Activated CD4-positive, alpha-beta T cell treated with anti-CD3 and anti-CD28 coated beads for 24 hours (primary cell): Measurements from ENCODE around the gene TIMELESS.
A peak's percentile ranks its signal among the peaks of the same experiment; 100 is the strongest.
"Not testable (repeated sequence)": the region's sequence is repeated elsewhere in the genome, so short reads cannot be mapped to it uniquely, and the experiment has no call there.

Source experiments
- DNase-seq, 2 donors: peaks; one replicate each; pipeline ENCODE4 v3.0.0-alpha.2; 2020; ENCODE audit warnings: low read depth in 2 of 2

Gene TIMELESS

GRCh38 chr12:56448860-56449621, at the start of gene TIMELESS:
Gene TIMELESS (minus strand): TSS chr12:56449426. CDS start chr12:56434170, 15,256 bp downstream.
- DNase-seq, result peak; percentile 76 to 81

DNA sequence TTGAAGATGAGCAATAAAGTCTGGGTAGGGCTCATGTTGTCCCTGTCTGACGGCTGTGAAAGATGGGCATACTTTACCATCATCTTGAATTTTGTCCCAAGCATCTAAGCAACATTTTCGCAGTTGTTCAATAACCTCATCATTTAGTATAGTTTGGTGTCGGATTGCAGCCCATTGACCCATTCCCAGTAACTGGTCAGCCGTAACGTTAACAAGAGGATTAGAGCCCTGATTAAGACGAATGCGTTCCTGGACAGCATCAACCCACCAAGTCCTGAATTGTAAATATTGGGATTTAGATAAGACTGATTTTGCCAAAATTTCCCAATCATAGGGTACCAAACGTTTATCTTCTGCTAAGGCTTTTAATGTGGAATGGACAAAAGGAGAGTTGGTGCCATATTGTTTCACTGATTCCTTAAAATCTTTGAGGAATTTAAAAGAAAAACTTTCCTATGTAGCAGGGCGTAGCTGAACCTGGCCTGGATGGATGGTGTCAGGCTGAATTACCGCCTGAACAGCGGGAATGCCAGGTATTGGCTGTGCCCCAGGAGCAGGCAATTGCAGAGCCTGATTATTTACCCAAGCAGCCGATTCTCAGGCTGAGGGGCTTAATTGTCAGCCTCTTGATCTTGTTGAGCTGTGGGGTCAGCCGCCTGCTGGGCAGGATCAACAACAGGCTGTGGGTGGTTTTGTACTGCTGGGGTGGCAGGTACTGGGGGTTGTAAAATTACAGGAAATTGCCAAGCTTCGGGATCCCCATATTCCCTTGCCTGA, 49.1 kb upstream of the TIMELESS start:
- not testable (repeated sequence) for DNase-seq

- peak; percentile 50 to 58 for DNase-seq
These were observed 47.5 kb upstream of the TIMELESS start for GRCh38 chr12:56496704-56497103.

DNA sequence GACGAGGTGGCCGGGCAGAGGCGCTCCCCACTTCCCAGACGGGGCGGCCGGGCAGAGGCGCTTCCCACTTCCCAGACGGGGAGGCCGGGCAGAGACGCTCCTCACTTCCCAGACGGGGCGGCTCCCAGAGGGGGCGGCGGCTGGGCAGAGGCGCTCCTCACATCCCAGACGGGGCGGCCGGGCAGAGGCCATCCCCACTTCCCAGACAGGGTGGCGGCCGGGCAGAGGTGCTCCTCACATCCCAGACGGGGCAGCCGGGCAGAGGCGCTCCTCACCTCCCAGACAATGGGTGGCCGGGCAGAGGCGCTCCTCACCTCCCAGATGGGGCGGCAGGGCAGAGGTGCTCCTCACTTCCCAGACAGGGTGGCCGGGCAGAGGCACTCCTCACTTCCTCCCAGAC, 45.3 kb upstream of the TIMELESS start:
- DNase-seq, result not testable (repeated sequence)

- not testable (repeated sequence) for DNase-seq
These were observed 44.8 kb upstream of the TIMELESS start for GRCh38 chr12:56494106-56494415.

DNA sequence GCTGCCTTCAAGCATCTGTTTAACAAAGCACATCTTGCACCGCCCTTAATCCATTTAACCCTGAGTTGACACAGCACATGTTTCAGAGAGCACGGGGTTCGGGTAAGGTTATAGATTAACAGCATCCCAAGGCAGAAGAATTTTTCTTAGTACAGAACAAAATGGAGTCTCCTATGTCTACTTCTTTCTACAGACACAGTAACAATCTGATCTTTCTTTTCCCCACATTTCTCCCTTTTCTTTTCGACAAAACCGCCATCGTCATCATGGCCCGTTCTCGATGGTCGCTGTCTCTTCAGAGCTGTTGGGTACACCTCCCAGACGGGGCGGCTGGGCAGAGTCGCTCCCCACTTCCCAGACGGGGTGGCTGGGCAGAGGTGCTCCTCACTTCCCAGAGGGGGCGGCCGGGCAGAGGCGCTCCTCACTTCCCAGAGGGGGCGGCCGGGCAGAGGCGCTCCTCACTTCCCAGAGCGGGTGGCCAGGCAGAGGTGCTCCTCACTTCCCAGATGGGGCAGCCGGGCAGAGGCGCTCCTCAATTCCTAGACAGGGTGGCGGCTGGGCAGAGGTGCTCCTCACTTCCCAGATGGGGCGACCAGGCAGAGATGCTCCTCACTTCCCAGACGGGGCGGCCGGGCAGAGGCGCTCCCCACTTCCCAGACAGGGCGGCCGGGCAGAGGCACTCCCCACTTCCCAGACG, 44.3 kb upstream of the TIMELESS start:
- not testable (repeated sequence) for DNase-seq

DNA sequence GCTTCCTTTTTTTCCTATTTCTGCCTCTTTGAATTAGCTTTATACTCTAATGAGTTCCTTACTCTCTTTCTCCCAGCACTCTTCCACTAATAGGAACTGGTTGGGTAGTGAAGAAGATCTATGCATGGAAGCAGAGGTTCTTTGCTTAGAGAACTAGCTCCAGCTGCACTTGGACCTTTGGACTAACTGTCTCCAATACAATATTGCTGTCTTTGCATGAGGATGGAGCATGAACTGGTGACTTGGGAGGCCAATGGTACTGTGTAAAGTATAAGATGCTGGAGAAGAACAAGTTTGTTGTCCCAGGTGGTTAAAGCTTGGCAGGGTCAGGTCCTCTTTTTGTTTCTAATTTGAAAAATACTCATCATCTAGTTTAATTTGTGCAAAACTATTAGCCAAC, 41.1 kb upstream of the TIMELESS start:
- DNase-seq, result no peak

GRCh38 chr12:56488041-56488955, 39.1 kb upstream of the TIMELESS start, which contains the start of gene GLS2:
Gene GLS2 (minus strand): TSS chr12:56488161. CDS start chr12:56488118, 43 bp downstream.
- DNase-seq, result peak; percentile 48 to 60

- DNase-seq, result no peak
These were observed 38.3 kb upstream of the TIMELESS start for GRCh38 chr12:56487448-56488040.

DNA sequence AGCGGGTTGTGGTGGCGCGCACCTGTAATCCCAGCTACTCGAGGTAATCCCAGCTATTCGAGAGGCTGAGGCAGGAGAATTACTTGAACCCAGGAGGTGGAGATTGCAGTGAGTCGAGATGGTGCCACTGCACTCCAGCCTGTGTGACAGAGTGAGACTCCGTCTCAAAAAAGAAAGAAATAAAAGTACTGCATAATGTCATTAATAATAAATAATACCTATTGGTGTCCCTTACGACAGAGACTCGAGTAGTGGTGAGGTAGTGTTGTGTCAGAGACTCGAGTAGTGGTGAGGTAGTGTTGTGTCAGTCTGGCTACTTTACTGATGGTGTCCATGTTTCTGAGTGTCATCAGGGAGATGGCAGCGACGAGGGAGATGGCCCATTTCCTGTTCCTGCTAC, 37.5 kb upstream of the TIMELESS start:
- DNase-seq, result no peak

- no peak for DNase-seq
These were observed 35.3 kb upstream of the TIMELESS start for GRCh38 chr12:56484566-56484965.

DNA sequence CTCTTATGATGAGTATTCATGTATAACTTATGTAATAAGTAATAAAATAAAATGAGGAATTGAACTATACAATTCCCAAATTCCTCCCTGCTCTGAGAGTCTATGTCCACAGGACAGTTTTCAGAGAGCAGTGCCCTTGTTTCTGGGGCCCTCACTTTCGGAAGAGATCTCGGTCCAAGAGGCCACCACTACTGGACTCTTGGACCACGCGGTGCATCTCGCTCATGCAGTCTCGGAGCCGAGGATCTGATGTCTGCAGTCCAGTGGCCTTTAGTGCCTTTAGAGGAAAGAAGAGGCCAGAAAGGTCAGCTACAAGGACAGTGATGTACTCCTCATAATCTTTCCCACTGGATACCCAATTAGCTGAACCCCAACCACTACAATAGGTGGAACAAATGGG, 30.4 kb upstream of the TIMELESS start:
- no peak for DNase-seq

GRCh38 chr12:56477521-56478225, 28.4 kb upstream of the TIMELESS start:
- DNase-seq, result no peak

DNA sequence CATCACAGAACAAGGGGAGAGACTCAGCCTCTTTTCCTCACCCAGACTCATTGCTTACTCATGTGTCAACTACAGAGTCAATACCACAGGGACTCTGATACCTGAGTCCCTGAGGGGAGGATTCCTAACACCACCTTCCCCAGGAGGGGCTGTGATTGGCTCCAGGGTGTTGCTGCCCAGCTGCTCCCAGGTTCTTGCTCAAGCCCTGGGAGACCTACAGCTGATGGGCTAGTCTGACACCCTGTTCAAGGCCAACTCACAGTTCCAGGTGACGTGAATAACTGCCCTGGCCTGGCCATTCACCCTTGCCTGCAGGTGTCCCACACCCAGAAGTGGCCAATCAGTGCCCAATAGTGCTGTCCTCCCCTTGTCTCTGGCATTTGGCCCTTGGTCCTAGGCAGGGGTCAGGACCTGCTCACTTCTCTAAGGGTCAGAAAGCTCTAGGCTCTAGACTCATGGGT, 27.8 kb upstream of the TIMELESS start:
- DNase-seq, result no peak

DNA sequence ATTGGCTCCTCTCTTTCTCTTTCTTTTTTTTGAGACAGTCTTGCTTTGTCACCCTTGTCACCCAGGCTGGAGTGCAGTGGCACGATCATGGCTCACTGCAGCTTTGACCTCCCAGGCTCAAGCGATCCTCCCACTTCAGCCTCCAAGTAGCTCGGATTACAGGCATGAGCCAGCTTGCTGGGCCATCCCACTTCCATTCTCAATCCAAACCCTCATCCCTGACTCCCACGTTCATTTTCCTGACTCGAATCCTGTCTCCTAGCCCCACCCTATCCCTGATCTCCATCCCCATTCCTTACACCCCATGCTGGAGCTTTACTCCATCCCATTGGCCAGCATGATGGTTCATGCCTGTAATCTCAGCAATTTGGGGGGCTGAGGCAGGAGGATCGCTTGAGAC, 26.9 kb upstream of the TIMELESS start:
- no peak for DNase-seq

DNA sequence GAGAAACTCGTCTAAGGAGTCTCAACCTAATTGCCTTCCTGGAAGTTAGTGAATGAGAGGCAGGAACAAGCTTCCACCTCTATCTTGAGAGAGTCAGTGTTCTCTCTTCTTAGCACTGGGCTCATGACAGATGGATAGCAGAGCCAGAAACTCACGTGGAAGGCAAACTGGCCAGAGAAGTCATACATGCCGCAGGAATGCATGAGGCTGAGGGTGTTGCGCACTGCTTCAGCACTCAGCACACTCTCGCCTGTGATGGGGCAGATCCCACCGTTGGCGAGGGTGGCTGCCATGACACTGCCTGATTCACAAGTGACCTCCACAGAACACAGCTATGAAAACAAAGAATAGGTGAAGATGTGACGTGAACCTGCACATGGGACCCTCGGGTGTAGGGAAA, 25.2 kb upstream of the TIMELESS start:
- no peak for DNase-seq

GRCh38 chr12:56469007-56469930, 20.0 kb upstream of the TIMELESS start:
- no peak for DNase-seq

DNA sequence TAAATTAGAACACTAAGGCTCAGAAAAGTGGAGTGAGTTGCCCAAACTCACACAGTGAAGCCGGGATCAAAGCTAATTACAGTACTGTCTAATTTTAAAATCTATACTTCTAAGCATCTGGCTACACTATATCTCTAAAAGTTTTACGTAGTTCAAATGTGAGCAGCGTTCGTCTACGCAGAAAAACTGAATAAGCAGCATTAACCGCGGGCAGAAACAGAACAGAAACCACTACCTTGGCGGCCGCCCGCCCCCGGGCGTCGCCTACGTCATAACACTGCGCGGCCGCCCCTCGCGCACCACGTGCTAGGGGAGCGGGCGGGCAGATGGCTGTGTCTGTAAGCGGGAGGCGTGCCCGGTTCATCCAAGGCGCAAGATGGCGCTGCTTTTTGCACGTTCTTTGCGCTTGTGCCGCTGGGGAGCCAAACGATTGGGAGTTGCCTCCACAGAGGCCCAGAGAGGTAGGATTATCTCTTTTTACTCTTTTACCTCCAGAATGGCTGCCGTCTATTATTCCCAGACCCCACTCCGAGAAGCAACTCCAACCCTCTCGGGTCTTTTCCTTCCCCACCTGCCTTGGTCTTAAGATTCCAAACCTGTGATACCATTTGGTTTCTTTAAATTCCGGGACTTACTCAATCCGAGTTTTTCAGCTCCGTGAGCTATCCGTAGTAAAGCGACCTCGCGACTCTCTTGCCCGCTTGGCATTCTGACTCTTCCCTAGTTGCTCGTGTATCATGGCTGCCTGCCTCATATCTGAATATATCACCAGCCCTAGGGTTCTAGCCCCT, 19.2 kb upstream of the TIMELESS start, which contains the start of gene SPRYD4:
TSS of gene SPRYD4 (plus strand) at position 363 of the 791 bp plus-strand sequence. CDS start at position 377, 14 bp downstream.
- peak; percentile 83 to 85 for DNase-seq
